ENCODE measurements around the gene PCED1B. TPM values are rescaled to one million over a fixed set of nuclear protein-coding genes. Genes with fewer than 3 reads are reported as not detected.
"Not testable (repeated sequence)": the region's sequence is repeated elsewhere in the genome, so short reads cannot be mapped to it uniquely, and the experiment has no call there.

The PCED1B gene
- total RNA-seq, 2 experiments from 2014 or later: 72.1 to 74.2 TPM

DNA sequence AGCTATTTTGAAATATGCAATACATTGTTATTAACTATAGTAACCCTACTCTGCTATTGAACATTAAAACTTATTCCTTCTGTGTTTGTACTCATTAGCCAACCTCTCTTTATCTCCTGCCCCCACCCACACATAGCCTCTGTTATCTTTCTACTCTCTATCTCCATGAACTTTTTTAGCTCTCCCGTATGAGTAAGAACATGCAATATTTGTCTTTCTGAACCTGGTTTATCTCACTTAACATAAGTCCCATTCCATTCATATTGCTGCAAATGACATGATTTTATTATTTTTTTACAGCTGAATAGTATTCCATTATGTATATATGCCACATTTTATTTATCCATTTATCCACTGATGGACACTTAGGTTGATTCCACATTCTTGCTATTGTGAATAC is 79.4 kb downstream of the PCED1B start:
- H3K9me3 Mint-ChIP-seq (ENCODE audit: insufficient read depth): peaks cover 12% of the 10 kb centered on the region
- no peak overlapping the region for H3K27ac Mint-ChIP-seq
- no peak for ATAC-seq
- no peak overlapping the region for H3K4me3 Mint-ChIP-seq
- H3K4me1 Mint-ChIP-seq (ENCODE audit: low read depth): peaks cover 12% of the 10 kb centered on the region
- no peaks in the 10 kb centered on the region for H3K27me3 Mint-ChIP-seq (ENCODE audit: low read depth)
- DNase-seq: no peak
- peaks cover 41% of the 10 kb centered on the region for H3K36me3 Mint-ChIP-seq (ENCODE audit: low read depth)
- ChIA-PET POLR2A (no interaction called here), CTCF (interaction anchor here (1.0 kb wide), 1 partner anchor 35 kb away, joined by 3 read pairs; no protein-coding TSS in a partner anchor)

DNA sequence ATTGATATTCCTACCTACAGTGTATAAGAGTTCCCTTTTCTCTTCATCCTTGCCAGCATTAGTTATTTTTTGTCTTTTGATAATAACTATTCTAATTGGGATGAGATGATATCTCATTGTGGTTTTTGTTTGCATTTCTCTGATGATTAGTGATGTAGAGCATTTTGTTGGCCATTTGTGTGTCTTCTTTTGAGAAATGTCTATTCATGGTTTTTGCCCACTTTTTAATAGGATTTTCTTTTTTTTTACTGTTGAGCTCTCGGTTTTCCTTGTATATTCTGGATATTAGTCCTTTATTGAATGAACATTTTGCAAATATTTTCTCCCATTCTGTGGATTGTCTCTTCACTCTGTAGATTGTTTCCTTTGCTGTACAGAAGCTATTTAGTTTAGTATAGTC is 79.9 kb downstream of the PCED1B start:
- DNase-seq (no peak), ATAC-seq (no peak)
- CTCF ChIA-PET: interaction anchor here (1.0 kb wide), 1 partner anchor 35 kb away, joined by 3 read pairs; no protein-coding TSS in a partner anchor
- no peak overlapping the region for H3K4me3 Mint-ChIP-seq
- H3K9me3 Mint-ChIP-seq (ENCODE audit: insufficient read depth): peaks cover 12% of the 10 kb centered on the region
- peaks cover 12% of the 10 kb centered on the region for H3K4me1 Mint-ChIP-seq (ENCODE audit: low read depth)
- no peaks in the 10 kb centered on the region for H3K27me3 Mint-ChIP-seq (ENCODE audit: low read depth)
- peaks cover 43% of the 10 kb centered on the region for H3K36me3 Mint-ChIP-seq (ENCODE audit: low read depth)
- POLR2A ChIA-PET: no interaction called here
- no peak overlapping the region for H3K27ac Mint-ChIP-seq

DNA sequence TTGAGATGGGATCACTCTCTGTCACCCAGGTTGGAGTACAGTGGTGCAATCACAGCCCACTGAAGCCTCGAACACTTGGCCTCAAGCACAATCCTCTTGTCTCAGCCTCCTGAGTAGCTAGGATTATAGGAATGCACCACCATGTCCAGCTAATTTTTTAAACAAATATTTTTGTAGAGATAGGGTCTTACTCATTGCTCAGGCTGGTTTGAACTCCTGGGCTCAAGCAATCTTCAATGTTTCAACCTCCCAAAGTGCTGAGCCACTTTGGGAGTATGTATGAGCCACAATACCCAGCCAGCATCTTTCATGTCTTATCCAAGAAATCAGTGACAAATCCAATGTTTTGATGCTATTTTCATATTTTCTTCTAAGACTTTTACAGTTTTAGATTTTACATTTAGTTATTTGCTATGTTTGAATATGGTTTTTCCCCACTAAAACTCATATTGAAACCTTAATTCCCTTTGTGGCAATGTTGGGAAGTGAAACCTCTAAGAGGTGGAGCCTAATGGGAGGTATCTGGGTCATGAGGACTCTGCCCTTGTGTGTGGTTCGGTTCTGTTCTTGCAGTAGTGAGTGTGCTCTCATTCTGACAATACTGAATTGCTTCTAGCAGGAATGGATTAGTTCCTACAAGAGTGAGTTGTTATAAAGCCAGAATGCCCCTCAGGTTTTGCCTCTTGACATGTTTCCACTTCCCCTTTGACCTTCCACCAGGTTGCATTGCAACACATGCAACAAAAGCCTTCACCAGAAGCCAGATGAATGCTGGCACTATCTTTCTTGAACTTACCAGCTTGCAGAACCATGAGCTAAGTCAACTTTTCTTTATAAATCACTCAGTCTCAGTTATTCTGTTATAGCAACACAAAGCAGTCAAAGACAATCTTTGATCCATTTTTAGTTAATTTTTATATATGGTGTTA is 81.2 kb downstream of the PCED1B start:
- Mint-ChIP-seq H3K27me3 (ENCODE audit: low read depth) (no peaks in the 10 kb centered on the region), H3K27ac (no peak overlapping the region), H3K4me1 (ENCODE audit: low read depth) (peaks cover 12% of the 10 kb centered on the region), H3K9me3 (ENCODE audit: insufficient read depth) (peaks cover 12% of the 10 kb centered on the region), H3K4me3 (no peak overlapping the region), H3K36me3 (ENCODE audit: low read depth) (peaks cover 48% of the 10 kb centered on the region)
- DNase-seq (no peak), ATAC-seq (no peak)
- ChIA-PET POLR2A (no interaction called here), CTCF (interaction anchor here (1.2 kb wide), 1 partner anchor 81 kb away, joined by 3 read pairs; the partner anchor contains the start of genes AMIGO2 and PCED1B)

DNA sequence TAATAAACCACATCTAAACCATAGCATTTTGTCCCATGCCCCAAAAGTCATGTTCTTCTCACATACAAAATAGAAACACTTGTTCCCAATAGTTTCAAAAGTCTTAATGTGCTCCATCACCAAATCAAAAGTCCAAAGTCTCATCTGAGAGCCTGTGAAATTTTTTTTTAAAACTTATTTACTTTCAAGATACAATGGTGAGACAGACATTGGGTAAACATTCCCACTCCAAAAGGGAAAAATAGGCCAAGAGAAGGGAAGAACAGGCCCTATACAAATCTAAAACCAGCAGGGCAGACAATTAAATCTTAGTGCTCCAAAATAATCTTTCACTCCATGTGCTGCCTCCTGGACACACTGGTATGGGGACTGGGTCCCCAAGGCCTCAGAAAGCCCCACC is 84.7 kb downstream of the PCED1B start:
- no peak overlapping the region for H3K27ac Mint-ChIP-seq
- DNase-seq (no peak), ATAC-seq (no peak)
- peaks cover 56% of the 10 kb centered on the region for H3K36me3 Mint-ChIP-seq (ENCODE audit: low read depth)
- H3K4me3 Mint-ChIP-seq: no peak overlapping the region
- ChIA-PET POLR2A (no interaction called here), CTCF (interaction anchor here (1.5 kb wide), 1 partner anchor 143 kb away, joined by 3 read pairs; no protein-coding TSS in a partner anchor)
- no peaks in the 10 kb centered on the region for H3K27me3 Mint-ChIP-seq (ENCODE audit: low read depth)
- H3K9me3 Mint-ChIP-seq (ENCODE audit: insufficient read depth): peaks cover 12% of the 10 kb centered on the region
- H3K4me1 Mint-ChIP-seq (ENCODE audit: low read depth): peaks cover 3% of the 10 kb centered on the region

DNA sequence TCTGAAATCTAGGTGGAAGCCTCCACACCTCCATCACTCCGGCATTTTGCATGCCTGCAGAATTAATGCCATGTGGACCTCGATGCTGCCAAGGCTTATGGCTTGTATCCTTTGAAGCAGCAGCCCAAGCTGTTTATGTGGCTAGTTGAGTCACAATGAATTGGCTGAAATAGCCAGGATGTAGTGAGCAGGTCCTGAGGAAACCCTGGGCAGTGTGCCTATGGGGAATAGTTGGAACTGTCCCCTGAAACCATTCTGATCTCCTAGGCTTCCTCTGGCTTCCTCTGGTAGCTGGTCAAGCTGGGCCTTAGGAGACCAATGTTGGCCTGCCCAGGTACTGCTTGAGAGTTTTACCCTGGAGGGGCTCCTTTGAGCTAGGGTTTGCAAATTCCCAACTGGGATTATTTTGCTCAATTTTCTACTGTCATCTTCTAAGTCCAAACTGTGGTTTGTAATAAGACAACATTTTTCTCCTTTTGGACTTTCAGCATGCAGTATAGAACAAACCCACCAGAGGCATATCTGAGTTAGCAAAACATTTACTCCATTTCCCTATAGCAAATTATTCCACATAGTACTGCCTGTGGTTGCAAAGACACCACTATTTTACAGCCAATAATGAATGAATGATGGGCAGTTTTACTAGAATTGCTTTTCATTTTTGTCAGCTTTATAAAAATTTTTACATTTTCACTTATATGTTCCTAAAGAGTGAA is 85.5 kb downstream of the PCED1B start:
- Mint-ChIP-seq H3K36me3 (ENCODE audit: low read depth) (peaks cover 48% of the 10 kb centered on the region), H3K9me3 (ENCODE audit: insufficient read depth) (peaks cover 6% of the 10 kb centered on the region), H3K4me1 (ENCODE audit: low read depth) (peaks cover 3% of the 10 kb centered on the region), H3K27ac (no peak overlapping the region), H3K27me3 (ENCODE audit: low read depth) (no peaks in the 10 kb centered on the region), H3K4me3 (no peak overlapping the region)
- DNase-seq (no peak), ATAC-seq (no peak)
- ChIA-PET CTCF (interaction anchor here (1.0 to 1.7 kb wide), 7 partner anchors 11 to 233 kb away, joined by 3 to 6 read pairs (median 3); no protein-coding TSS in a partner anchor), POLR2A (interaction anchor here (0.5 kb wide), 1 partner anchor 111 kb away, joined by 3 read pairs; no protein-coding TSS in a partner anchor)

DNA sequence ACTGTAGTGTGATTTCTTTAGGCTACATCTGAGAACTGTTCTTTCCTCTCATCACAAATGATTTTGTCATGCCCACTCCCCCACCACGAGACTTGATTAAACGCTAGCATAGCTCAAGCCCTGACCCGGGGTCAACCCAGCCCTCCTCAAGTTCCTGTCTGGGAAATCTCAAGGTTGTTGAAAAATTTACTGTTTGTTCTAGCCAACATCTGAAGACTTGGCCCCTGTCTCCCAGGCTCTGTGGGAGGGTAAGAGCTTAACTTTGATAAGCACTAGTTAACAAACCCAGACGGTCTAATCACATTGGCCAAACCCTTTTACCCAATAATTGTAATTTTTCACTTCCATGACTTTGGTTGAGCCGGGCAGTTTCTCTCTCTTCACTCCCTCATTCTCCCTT is 86.5 kb downstream of the PCED1B start:
- H3K27ac Mint-ChIP-seq: no peak overlapping the region
- no peaks in the 10 kb centered on the region for H3K27me3 Mint-ChIP-seq (ENCODE audit: low read depth)
- H3K9me3 Mint-ChIP-seq (ENCODE audit: insufficient read depth): peaks cover 11% of the 10 kb centered on the region
- ATAC-seq (no peak), DNase-seq (no peak)
- CTCF ChIA-PET: interaction anchor here (0.8 to 1.7 kb wide), 10 partner anchors 10 to 232 kb away, joined by 3 to 6 read pairs (median 3); no protein-coding TSS in a partner anchor
- no peak overlapping the region for H3K4me3 Mint-ChIP-seq
- H3K4me1 Mint-ChIP-seq (ENCODE audit: low read depth): peaks cover under 1% of the 10 kb centered on the region
- peaks cover 49% of the 10 kb centered on the region for H3K36me3 Mint-ChIP-seq (ENCODE audit: low read depth)
- POLR2A ChIA-PET: no interaction called here

DNA sequence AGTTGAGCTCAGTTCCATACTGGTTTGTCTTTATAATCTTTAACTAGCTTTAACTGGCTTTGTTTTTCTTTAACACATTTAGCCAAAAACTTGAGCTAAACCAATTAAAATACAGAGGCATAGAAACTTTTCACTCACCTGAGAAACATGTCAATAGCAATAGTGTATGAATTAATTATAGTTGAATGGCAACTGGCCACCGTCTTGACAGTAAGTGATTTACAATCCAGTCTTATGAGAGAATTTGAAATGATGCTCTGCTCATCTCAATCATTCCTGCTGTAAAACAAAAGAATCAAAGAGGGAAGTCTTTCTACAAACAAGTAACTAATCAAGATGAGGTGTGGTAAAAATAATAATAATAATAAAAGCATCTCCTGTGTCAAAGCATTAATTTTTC is 86.9 kb downstream of the PCED1B start:
- Mint-ChIP-seq H3K27ac (no peak overlapping the region), H3K27me3 (ENCODE audit: low read depth) (no peaks in the 10 kb centered on the region), H3K4me3 (no peak overlapping the region), H3K4me1 (ENCODE audit: low read depth) (no peaks in the 10 kb centered on the region), H3K36me3 (ENCODE audit: low read depth) (peaks cover 47% of the 10 kb centered on the region), H3K9me3 (ENCODE audit: insufficient read depth) (peaks cover 12% of the 10 kb centered on the region)
- POLR2A ChIA-PET: no interaction called here
- CTCF ChIA-PET: interaction anchor here (0.7 to 2.4 kb wide), 8 partner anchors 21 to 232 kb away, joined by 3 to 6 read pairs (median 4); no protein-coding TSS in a partner anchor
- DNase-seq (no peak), ATAC-seq (no peak)

DNA sequence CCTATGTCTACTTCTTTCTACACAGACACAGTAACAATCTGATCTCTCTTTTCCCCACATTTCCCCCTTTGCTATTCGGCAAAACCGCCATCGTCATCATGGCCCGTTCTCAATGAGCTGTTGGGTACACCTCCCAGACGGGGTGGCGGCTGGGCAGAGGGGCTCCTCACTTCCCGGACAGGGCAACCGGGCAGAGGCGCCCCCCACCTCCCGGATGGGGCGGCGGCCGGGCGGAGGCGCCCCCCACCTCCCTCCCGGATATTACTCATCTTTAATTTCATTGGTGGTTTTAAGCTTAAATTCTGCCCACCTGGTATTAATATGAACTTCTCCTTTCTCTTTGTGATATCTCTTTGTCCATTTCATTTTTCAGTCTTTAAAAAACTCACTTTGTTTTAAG is 90.9 kb downstream of the PCED1B start:
- H3K27me3 Mint-ChIP-seq (ENCODE audit: low read depth); H3K4me3 Mint-ChIP-seq; H3K4me1 Mint-ChIP-seq (ENCODE audit: low read depth); DNase-seq; POLR2A ChIA-PET; H3K27ac Mint-ChIP-seq; CTCF ChIA-PET; ATAC-seq: not testable (repeated sequence)
- H3K9me3 Mint-ChIP-seq (ENCODE audit: insufficient read depth): peaks cover 13% of the 10 kb centered on the region
- peaks cover 38% of the 10 kb centered on the region for H3K36me3 Mint-ChIP-seq (ENCODE audit: low read depth)

DNA sequence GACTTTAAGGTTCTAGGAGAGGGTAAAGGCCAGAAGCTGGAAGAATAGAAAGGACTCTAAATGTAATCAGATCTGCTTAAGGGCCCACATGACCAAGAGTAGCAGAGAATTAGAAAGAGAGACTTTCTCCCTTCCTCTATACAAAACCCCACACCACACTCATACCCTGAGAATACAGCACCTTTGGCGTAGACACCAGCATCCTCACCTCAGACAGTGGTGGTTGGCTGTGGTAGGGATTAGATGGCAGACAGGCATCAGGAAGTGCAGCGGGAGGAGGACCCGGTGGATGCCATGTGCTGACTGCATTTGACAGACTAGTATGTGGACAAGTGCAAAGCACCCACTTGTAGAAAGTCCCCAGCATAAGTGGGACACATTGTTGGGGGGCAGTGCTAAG is 98.6 kb downstream of the PCED1B start:
- H3K4me3 Mint-ChIP-seq: no peak overlapping the region
- no peak overlapping the region for H3K27ac Mint-ChIP-seq
- H3K36me3 Mint-ChIP-seq (ENCODE audit: low read depth): peaks cover 33% of the 10 kb centered on the region
- no peak for DNase-seq
- no peaks in the 10 kb centered on the region for H3K27me3 Mint-ChIP-seq (ENCODE audit: low read depth)
- no peak for ATAC-seq
- peaks cover 15% of the 10 kb centered on the region for H3K4me1 Mint-ChIP-seq (ENCODE audit: low read depth)
- ChIA-PET CTCF (interaction anchor here (1.2 kb wide), 1 partner anchor 14 kb away, joined by 3 read pairs; no protein-coding TSS in a partner anchor), POLR2A (no interaction called here)
- H3K9me3 Mint-ChIP-seq (ENCODE audit: insufficient read depth): no peaks in the 10 kb centered on the region

DNA sequence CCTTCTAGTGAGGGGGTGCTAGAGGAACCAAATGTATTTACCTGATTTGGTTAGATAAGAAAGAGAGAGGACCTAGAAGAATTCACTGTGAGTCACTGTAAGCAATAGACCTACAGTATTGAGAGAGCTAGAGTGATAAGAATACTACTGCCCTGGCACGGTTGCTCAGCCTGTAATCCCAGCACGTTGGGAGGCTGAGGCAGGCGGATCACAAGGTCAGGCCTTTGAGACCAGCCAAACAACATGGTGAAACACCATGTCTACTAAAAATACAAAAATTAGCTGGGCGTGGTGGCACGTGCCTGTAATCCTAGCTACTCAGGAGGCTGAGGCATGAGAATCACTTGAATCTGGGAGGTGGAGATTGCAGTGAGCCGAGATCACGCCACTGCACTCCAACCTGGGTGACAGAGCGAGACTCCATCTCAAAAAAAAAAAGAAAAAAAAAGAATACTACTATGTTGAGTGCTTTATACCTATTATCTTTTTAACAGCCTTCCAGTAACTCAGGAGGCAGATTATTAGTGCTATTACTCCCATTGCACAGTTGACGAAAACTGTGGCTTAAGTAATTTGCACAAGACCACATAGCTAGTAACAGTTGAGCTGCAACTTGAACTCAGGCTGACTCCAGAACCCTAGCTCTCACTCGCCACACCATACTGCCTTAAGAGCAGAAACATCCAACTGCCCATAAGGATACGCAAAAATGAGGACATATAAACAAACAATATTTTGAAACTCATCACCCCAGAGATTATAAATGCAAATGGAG is 102.9 kb downstream of the PCED1B start:
- Mint-ChIP-seq H3K36me3 (ENCODE audit: low read depth) (peaks cover 36% of the 10 kb centered on the region), H3K4me1 (ENCODE audit: low read depth) (peaks cover 14% of the 10 kb centered on the region)
- H3K27me3 Mint-ChIP-seq (ENCODE audit: low read depth); H3K9me3 Mint-ChIP-seq (ENCODE audit: insufficient read depth); DNase-seq; H3K4me3 Mint-ChIP-seq; H3K27ac Mint-ChIP-seq; ATAC-seq: not testable (repeated sequence)
- ChIA-PET POLR2A (interaction anchor here (1.1 kb wide), 1 partner anchor 10 kb away, joined by 3 read pairs; no protein-coding TSS in a partner anchor), CTCF (interaction anchor here (0.6 to 1.4 kb wide), 3 partner anchors 11 to 111 kb away, joined by 3 to 7 read pairs (median 5); no protein-coding TSS in a partner anchor)

DNA sequence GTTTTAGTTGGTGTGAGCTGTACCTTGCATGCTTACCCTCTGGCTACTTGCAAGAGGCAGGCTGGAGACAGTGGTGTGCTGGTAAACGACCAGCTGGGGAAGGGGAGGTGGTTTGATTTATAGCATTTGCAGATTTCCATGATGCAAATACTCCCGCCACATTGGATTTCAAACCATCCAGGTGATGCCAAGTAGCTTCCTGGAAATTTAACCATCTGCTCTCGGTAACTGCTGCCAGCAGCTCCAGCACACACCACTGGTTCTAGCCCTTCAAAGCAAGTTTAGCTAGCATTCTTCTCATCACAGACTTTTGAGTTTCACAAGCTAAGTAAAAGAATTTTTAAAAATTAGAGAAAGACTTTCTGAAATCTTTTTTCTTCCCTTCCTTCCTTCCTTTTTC is 104.8 kb downstream of the PCED1B start:
- Mint-ChIP-seq H3K27ac (no peak overlapping the region), H3K9me3 (ENCODE audit: insufficient read depth) (no peaks in the 10 kb centered on the region), H3K4me3 (no peak overlapping the region), H3K27me3 (ENCODE audit: low read depth) (no peaks in the 10 kb centered on the region), H3K4me1 (ENCODE audit: low read depth) (peaks cover 15% of the 10 kb centered on the region), H3K36me3 (ENCODE audit: low read depth) (peaks cover 37% of the 10 kb centered on the region)
- ChIA-PET CTCF (no interaction called here), POLR2A (interaction anchor here (0.7 kb wide), 1 partner anchor 32 kb away, joined by 3 read pairs; no protein-coding TSS in a partner anchor)
- ATAC-seq (no peak), DNase-seq (no peak)

Data from activated CD8-positive, alpha-beta T cell treated with anti-CD3 and anti-CD28 coated beads, Interleukin-2, amount 10 ng/mL, durations not matched to agents 7 days and 5 days (primary cell).